CD4-positive, alpha-beta T cell treated with Interleukin-6 at 100 ng/mL for 8 hours (primary cell): ENCODE measurements around the gene CD24.

Experiments used
- DNase-seq: peaks from one replicate; pipeline ENCODE4 v3.0.0-alpha.2; 2020; ENCODE audit warnings: mixed read lengths, low spot score

Gene CD24

GRCh38 chr6:106967936-106968555 is 6.5 kb downstream of the CD24 start:
- DNase-seq: no peak

GRCh38 chr6:106966671-106967640 is 7.6 kb downstream of the CD24 start:
- DNase-seq: no peak

GRCh38 chr6:106966229-106966628 is 8.3 kb downstream of the CD24 start:
- no peak for DNase-seq

GRCh38 chr6:106964954-106965353 is 9.6 kb downstream of the CD24 start:
- DNase-seq: no peak

- DNase-seq: no peak
These were observed 10.4 kb downstream of the CD24 start for GRCh38 chr6:106964099-106964498.

GRCh38 chr6:106963544-106963943 is 11.0 kb downstream of the CD24 start:
- DNase-seq: no peak

- DNase-seq: no peak
These were observed 12.7 kb downstream of the CD24 start for GRCh38 chr6:106961801-106962200.

- no peak for DNase-seq
These were observed 13.4 kb downstream of the CD24 start for GRCh38 chr6:106961136-106961535.

GRCh38 chr6:106959985-106960384 is 14.5 kb downstream of the CD24 start:
- no peak for DNase-seq

GRCh38 chr6:106939848-106940247 is 34.7 kb downstream of the CD24 start:
- no peak for DNase-seq

- DNase-seq: no peak
These were observed 35.3 kb downstream of the CD24 start for GRCh38 chr6:106939208-106939607.

GRCh38 chr6:106927531-106928398 is 46.8 kb downstream of the CD24 start:
- no peak for DNase-seq

- DNase-seq: no peak
These were observed 48.6 kb downstream of the CD24 start for GRCh38 chr6:106925948-106926347.

- DNase-seq: no peak
These were observed 49.6 kb downstream of the CD24 start for GRCh38 chr6:106924694-106925523.

GRCh38 chr6:106922626-106923025 is 51.9 kb downstream of the CD24 start:
- no peak for DNase-seq
